Measurements from ENCODE around the gene PBX1.

Gene PBX1

GRCh38 chr1:164712131-164713036 is 153.4 kb downstream of the PBX1 start (continued):
- TF ChIP-seq ZBTB11 (tag by site-specific recombination; conservative IDR thresholded peaks at IDR 0.05; ENCODE audit: low read depth) (no peak), ZNF623 (tag by site-specific recombination; IDR thresholded peaks at IDR 0.05) (no peak), ZFHX2 (tag by site-specific recombination; conservative IDR thresholded peaks at IDR 0.05) (no peak), ZNF37A (tag by site-specific recombination; IDR thresholded peaks at IDR 0.05) (no peak)

GRCh38 chr1:164713456-164714207 is 154.6 kb downstream of the PBX1 start:
- H3K4me3 ChIP-seq (ENCODE audit: low read depth, low read length), result no peak overlapping the region
- TF ChIP-seq ZNF518A (tag by site-specific recombination; conservative IDR thresholded peaks at IDR 0.05; ENCODE audit: low read depth), result no peak
- TF ChIP-seq SCRT2 (tag by site-specific recombination; IDR thresholded peaks at IDR 0.05), result no peak
- TF ChIP-seq ZNF777 (tag by site-specific recombination; IDR thresholded peaks at IDR 0.05; ENCODE audit: borderline replicate concordance), result no peak
- no peak for TF ChIP-seq ZSCAN30 (tag by site-specific recombination; IDR thresholded peaks at IDR 0.05)
- H3K4me1 ChIP-seq (ENCODE audit: control insufficient read depth, insufficient read depth, low read length), result no peaks in the 10 kb centered on the region
- H3K9me3 ChIP-seq (ENCODE audit: control insufficient read depth, insufficient read depth, low read depth, low read length), result no peaks in the 10 kb centered on the region
- no peaks in the 10 kb centered on the region for H3K36me3 ChIP-seq (ENCODE audit: control insufficient read depth in 2 of 2, insufficient read depth in 1 of 2, low read length in 2 of 2)
- H3K27ac ChIP-seq (ENCODE audit: extremely low read depth, low read depth, low read length), result no peak overlapping the region
- POLR2A ChIA-PET, result no interaction called here
- CTCF ChIA-PET, result interaction anchor here (1.4 kb wide), 1 partner anchor 9 kb away, joined by 3 read pairs; no protein-coding TSS in a partner anchor

GRCh38 chr1:164716992-164717703 is 158.2 kb downstream of the PBX1 start:
- no peak overlapping the region for H3K27ac ChIP-seq (ENCODE audit: extremely low read depth, low read depth, low read length)
- CTCF ChIA-PET, result no interaction called here
- POLR2A ChIA-PET, result no interaction called here
- H3K4me1 ChIP-seq (ENCODE audit: control insufficient read depth, insufficient read depth, low read length), result no peaks in the 10 kb centered on the region
- no peaks in the 10 kb centered on the region for H3K36me3 ChIP-seq (ENCODE audit: control insufficient read depth in 2 of 2, insufficient read depth in 1 of 2, low read length in 2 of 2)
- H3K9me3 ChIP-seq (ENCODE audit: control insufficient read depth, insufficient read depth, low read depth, low read length), result no peaks in the 10 kb centered on the region
- no peak overlapping the region for H3K4me3 ChIP-seq (ENCODE audit: low read depth, low read length)
- TF ChIP-seq ZNF132 (tag by site-specific recombination; IDR thresholded peaks at IDR 0.05; ENCODE audit: borderline replicate concordance) (no peak), ZNF670 (tag by site-specific recombination; IDR thresholded peaks at IDR 0.05; ENCODE audit: low read depth) (no peak), ZNF112 (tag by site-specific recombination; IDR thresholded peaks at IDR 0.05) (no peak), SALL2 (tag by site-specific recombination; IDR thresholded peaks at IDR 0.05; ENCODE audit: borderline replicate concordance) (no peak), ZNF335 (tag by site-specific recombination; conservative IDR thresholded peaks at IDR 0.05) (no peak), ZNF426 (tag by site-specific recombination; IDR thresholded peaks at IDR 0.05) (no peak), ZNF596 (tag by site-specific recombination; IDR thresholded peaks at IDR 0.05) (no peak), SP7 (tag by site-specific recombination; IDR thresholded peaks at IDR 0.05) (no peak), ZBTB11 (tag by site-specific recombination; conservative IDR thresholded peaks at IDR 0.05; ENCODE audit: low read depth) (no peak), PRDM1 (tag by site-specific recombination; IDR thresholded peaks at IDR 0.05) (no peak), FEZF1 (tag by site-specific recombination; IDR thresholded peaks at IDR 0.05) (no peak)
